Effector memory CD8-positive, alpha-beta T cell (primary cell): ENCODE data around the gene IER5L.
"Not testable (repeated sequence)": the region's sequence is repeated elsewhere in the genome, so short reads cannot be mapped to it uniquely, and the experiment has no call there.

Experiments
- ATAC-seq: fragments of 150-1000 bp; cut with Tn5 transposase; replicated peaks from 2 replicates; pipeline ENCODE4 v1.10.0; 2021; ENCODE audit warnings: mild to moderate bottlenecking, moderate library complexity
- DNase-seq, 3 experiments: peaks; one replicate each; pipeline ENCODE4 v3.0.0; 2021
- H3K27ac Mint-ChIP-seq, 2 donors: one replicate each; pipeline ENCODE4 v1.8.0; 2022; ENCODE audit warnings: mild to moderate bottlenecking in 2 of 2, mixed read lengths in 2 of 2, moderate library complexity in 2 of 2
- H3K27me3 Mint-ChIP-seq, 2 donors: one replicate each; pipeline ENCODE4 v1.8.0; 2022; ENCODE audit warnings: mixed read lengths in 2 of 2
- H3K36me3 Mint-ChIP-seq: one replicate; pipeline ENCODE4 v1.8.0; 2022; ENCODE audit warnings: mild to moderate bottlenecking, moderate library complexity, mixed read lengths; ENCODE audit not compliant: insufficient read depth
- H3K4me1 Mint-ChIP-seq, 2 donors: one replicate each; pipeline ENCODE4 v1.8.0; 2022; ENCODE audit warnings: low read depth in 2 of 2, mixed read lengths in 2 of 2
- H3K4me3 Mint-ChIP-seq, 2 donors: one replicate each; pipeline ENCODE4 v1.8.0; 2022; ENCODE audit warnings: mild to moderate bottlenecking in 2 of 2, mixed read lengths in 2 of 2, moderate library complexity in 2 of 2
- H3K9me3 Mint-ChIP-seq, 2 donors: one replicate each; pipeline ENCODE4 v1.8.0; 2022; ENCODE audit warnings: mixed read lengths in 2 of 2

Gene IER5L

DNA sequence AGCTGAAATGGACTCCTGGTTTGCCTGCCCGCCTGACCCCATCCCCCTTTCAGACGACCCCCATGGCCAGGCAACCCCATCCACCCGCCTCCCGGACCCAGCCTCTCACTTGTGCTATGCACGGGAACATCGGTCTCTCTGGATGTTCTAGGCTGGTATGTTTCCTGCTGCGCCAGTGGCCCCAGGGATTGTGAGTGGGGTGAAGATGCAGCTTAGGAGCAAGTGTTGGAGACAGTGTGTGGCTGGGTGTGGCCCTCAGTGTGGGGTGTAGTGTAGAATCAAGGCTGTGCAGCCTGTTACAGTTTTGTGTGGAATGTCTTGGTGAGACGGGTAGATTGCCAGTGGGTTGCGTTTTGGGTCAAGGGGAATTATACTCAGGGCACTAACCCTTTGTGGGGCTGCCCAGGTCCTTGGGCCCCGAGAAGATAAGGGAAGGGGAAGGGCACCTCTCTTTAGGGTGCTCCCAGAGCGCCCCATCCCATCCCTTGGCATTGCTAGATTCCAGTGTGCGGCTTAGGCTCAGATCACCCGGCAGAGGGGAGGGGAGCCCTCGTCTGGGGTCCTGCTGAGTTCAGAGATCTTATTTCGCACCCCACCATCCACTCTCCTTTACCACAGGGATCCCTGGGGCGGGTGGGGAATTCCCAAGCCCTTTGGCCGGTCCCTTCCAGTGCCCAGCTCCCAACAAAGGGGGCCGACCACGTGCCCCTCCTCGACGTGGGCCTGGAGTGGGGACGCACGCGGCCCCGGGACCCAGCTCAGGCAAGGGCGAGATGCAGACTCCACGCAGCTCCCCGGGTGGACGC is 4.6 kb downstream of the IER5L start:
- Mint-ChIP-seq H3K27ac (peak overlapping the region in 1 of 2 donors; percentile 79), H3K4me1 (peaks cover 5 to 9% of the 10 kb centered on the region in 2 donors), H3K36me3 (peaks cover 28% of the 10 kb centered on the region), H3K9me3 (no peaks in the 10 kb centered on the region), H3K4me3 (peak overlapping the region; percentile 87 to 89), H3K27me3 (peaks cover 7 to 11% of the 10 kb centered on the region in 2 donors)
- no peak for DNase-seq
- ATAC-seq = no peak

- H3K4me3 Mint-ChIP-seq = no peak overlapping the region
- peaks cover 7 to 11% of the 10 kb centered on the region in 2 donors for H3K27me3 Mint-ChIP-seq
- DNase-seq = no peak
- H3K27ac Mint-ChIP-seq = no peak overlapping the region
- ATAC-seq = no peak
- H3K4me1 Mint-ChIP-seq = peaks cover 7 to 12% of the 10 kb centered on the region in 2 donors
- H3K36me3 Mint-ChIP-seq = peaks cover 24% of the 10 kb centered on the region
- H3K9me3 Mint-ChIP-seq = no peaks in the 10 kb centered on the region
These were observed 5.2 kb downstream of the IER5L start for GRCh38 chr9:129172816-129173215.

DNA sequence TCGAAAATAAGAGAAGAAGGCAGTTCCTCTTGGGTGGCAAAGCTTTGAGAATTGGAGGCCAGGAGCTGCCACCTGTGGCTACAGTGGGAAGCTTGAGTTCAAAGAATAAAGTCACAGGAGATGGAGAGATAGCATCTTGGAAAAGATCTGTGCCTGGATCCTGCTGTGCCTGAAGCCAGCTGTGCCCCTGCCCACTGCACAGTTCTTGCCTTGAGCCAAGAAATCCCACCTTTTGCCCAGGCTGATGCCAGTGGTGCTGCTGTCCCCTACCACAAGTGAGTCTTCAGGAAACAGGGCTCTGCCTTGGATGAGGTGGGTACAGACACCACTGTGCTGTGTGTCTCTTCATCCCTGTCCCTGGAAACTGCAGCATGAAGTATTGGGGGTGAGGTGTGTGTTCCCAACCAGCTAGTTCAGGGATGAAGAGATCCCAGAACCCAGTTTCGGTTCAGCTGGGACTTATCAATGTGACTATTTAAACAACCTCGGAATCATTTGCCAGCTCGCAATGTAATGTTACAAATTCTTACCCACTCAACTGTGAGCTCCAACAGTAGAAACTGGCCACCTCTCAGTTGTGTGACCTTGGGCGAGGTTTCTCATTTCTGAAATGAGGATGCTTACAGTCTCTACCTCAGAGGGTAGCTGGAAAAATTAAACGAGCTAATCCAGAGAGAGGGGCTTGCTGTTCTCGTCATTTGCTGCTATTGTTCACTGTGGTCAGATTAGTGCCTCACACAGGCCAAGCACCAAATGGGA is 5.9 kb downstream of the IER5L start:
- Mint-ChIP-seq H3K36me3 (peaks cover 21% of the 10 kb centered on the region), H3K9me3 (no peaks in the 10 kb centered on the region), H3K4me3 (no peak overlapping the region), H3K27ac (no peak overlapping the region), H3K27me3 (peaks cover 7 to 11% of the 10 kb centered on the region in 2 donors), H3K4me1 (peaks cover 13 to 18% of the 10 kb centered on the region in 2 donors)
- ATAC-seq (no peak), DNase-seq (no peak)

DNA sequence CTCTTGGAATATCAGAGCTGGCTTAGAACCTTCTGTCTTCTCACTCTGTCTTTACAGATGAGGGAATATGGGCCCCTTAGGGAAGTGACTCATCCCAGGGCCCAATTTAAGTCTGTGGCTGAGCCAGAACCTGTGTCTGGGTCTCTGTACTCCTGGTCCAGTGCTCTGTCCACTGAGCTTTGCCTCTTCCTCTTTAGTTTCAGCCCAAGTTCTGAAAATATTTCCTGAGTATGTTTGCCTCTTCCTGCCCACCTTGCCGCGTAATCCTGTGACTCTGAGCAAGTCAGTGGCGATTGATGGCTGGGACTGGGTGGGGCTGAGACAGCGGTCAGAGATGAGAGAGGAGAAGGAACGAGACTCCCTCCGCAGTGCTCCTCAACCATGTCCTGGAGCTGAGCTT is 7.8 kb downstream of the IER5L start:
- Mint-ChIP-seq H3K27ac (no peak overlapping the region), H3K36me3 (peaks cover 9% of the 10 kb centered on the region), H3K9me3 (no peaks in the 10 kb centered on the region), H3K4me3 (no peak overlapping the region), H3K27me3 (peaks cover 7 to 11% of the 10 kb centered on the region in 2 donors), H3K4me1 (peaks cover 9 to 14% of the 10 kb centered on the region in 2 donors)
- ATAC-seq (no peak), DNase-seq (no peak)

- no peak for ATAC-seq
These were observed 11.2 kb downstream of the IER5L start for GRCh38 chr9:129166623-129167557.

DNA sequence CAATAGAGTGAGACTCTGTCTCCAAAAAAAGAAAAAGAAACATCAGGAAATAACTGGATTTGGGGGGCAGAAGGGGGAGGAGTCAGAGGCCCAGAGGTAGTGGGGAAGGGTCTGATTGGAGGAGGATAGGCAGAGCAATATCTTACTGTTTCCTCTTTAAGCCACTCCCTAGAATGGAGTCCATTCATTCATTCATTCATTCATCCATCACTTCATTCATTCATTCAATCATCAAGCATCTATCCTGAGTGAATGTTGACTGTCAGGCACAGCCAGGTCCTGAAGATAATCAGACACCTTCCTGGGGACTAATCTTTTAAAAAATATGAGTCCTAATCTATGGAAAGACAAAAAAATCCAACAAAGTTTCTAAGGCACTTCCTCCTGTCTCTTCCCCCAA is 12.9 kb downstream of the IER5L start:
- Mint-ChIP-seq H3K36me3 (no peaks in the 10 kb centered on the region), H3K27ac (no peak overlapping the region), H3K27me3 (no peaks in the 10 kb centered on the region), H3K4me3 (no peak overlapping the region), H3K9me3 (no peaks in the 10 kb centered on the region), H3K4me1 (peaks cover 8 to 10% of the 10 kb centered on the region in 2 donors)
- DNase-seq (no peak), ATAC-seq (no peak)

More at GRCh38 chr9:129166623-129167557, 11.2 kb downstream of the IER5L start:
- no peaks in the 10 kb centered on the region for H3K27me3 Mint-ChIP-seq
- H3K4me1 Mint-ChIP-seq = peaks cover 8 to 10% of the 10 kb centered on the region in 2 donors
- H3K4me3 Mint-ChIP-seq = peak overlapping the region; percentile 43 to 68
- no peaks in the 10 kb centered on the region for H3K36me3 Mint-ChIP-seq
- no peaks in the 10 kb centered on the region for H3K9me3 Mint-ChIP-seq
- DNase-seq = no peak
- H3K27ac Mint-ChIP-seq = peak overlapping the region in 1 of 2 donors; percentile 80

DNA sequence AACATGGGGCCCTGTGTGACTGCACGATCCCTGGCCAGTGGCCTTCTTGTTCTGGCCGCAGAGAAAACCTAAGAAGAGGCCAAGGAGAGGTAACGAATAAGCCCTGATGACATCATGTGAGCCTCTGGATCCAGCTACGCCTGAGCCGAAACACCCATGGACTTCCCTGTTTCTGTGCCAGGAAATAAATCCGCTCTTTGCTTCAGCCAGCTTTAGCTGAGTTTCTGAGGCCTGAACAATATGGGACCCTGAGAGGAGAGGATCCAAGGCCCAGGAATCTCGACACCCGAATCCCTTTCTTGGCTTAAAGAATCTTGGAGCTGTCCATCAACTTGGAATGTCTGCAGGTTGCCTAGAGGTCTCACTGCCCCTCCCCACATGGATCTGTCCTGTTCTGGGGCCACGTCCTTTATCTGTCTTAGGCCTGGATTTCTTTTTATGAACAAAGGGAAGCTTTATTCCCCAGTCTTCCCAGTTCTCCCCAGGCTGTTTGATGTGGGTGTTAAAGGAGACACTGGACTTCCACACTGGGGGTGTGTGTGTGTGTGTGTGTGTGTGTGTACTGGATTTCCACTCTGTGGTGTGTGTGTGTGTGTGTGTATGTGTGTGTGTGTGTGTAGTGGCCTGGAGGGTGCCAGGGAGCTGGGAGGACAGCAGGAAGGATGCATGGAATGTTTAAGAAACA is 13.7 kb downstream of the IER5L start:
- Mint-ChIP-seq H3K4me3 (no peak overlapping the region), H3K9me3 (no peaks in the 10 kb centered on the region), H3K36me3 (no peaks in the 10 kb centered on the region), H3K27me3 (no peaks in the 10 kb centered on the region), H3K4me1 (peaks cover 8 to 10% of the 10 kb centered on the region in 2 donors), H3K27ac (no peak overlapping the region)
- DNase-seq (no peak), ATAC-seq (no peak)

GRCh38 chr9:129163753-129164152 is 14.3 kb downstream of the IER5L start:
- DNase-seq (no peak), ATAC-seq (no peak)
- Mint-ChIP-seq H3K27me3 (no peaks in the 10 kb centered on the region), H3K36me3 (no peaks in the 10 kb centered on the region), H3K4me3 (no peak overlapping the region), H3K4me1 (peaks cover 8 to 10% of the 10 kb centered on the region in 2 donors), H3K9me3 (no peaks in the 10 kb centered on the region), H3K27ac (no peak overlapping the region)

DNA sequence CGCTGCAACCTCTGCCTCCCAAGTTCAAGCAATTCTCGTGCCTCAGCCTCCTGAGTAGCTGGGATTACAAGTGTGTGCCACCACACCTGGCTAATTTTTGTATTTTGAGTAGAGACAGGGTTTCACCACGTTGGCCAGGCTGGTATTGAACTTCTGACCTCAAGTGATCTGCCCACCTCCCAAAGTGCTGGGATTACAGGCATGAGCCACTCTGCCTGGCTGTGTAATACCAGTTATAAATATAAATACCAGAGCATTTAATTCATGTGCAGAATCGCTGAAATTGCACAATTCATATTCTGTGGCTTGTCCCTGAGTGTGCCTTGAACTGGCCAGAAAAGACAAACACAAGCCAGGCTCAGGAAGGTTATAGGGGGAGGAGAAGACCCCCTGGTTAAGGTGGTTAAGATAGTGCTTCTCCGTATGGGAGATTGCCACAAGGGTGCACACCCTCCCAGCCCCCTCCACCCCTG is 14.8 kb downstream of the IER5L start:
- H3K36me3 Mint-ChIP-seq, H3K27ac Mint-ChIP-seq, H3K4me1 Mint-ChIP-seq, DNase-seq, H3K4me3 Mint-ChIP-seq, H3K27me3 Mint-ChIP-seq, ATAC-seq, H3K9me3 Mint-ChIP-seq: not testable (repeated sequence)

DNA sequence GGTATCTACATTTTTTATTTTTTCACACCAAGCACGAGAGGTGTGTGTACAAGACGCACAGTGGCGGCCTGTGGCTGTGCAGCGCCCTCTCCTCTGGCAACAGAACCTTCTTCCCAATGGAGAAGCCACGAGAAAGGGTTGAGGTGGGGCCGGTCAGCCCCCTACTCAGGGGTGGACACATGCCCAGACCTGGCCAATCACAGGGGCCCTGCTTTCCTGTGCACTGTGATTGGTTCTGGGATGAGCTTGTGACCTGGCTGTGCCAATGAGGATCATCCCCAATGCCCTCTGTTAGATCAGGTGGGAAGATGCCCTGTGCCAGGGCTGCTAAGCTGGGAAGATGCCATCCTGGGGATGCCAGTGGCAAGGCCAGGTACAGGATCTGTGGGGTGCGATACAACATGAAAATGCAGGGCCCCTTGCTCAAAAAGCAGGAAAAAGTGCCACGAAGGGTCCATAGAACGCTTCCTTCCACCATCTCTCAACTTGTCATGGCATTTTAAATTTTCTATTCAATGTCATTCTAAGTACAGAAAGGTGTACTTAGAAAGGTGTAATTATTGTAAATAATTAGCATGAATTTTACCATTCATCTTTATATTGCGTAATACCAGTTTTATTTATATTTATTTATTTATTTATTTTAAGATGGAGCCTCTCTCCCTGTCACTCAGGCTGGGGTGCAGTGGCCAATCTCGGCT is 15.4 kb downstream of the IER5L start:
- no peak for DNase-seq
- H3K4me3 Mint-ChIP-seq = no peak overlapping the region
- H3K27ac Mint-ChIP-seq = peak overlapping the region in 1 of 2 donors; percentile 7
- no peaks in the 10 kb centered on the region for H3K27me3 Mint-ChIP-seq
- H3K36me3 Mint-ChIP-seq = no peaks in the 10 kb centered on the region
- peaks cover 5 to 6% of the 10 kb centered on the region in 2 donors for H3K4me1 Mint-ChIP-seq
- ATAC-seq = no peak
- H3K9me3 Mint-ChIP-seq = no peaks in the 10 kb centered on the region

DNA sequence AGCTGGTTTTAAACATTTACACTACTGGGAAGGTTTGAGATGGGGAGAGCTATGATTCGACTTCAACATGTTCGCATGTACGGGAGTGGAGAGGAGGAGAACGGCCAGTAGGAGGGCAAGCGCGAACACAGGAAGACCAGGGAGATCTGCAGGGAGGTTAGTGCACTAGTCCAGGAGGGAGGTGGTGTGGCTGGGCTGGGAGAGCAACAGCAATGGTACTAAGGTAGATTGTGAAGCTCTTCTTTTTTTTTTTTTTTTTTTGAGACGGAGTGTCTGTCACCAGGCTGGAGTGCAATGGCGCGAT is 16.6 kb downstream of the IER5L start:
- ATAC-seq (no peak), DNase-seq (no peak)
- peak overlapping the region in 1 of 2 donors; percentile 38 for H3K27ac Mint-ChIP-seq
- H3K4me1 Mint-ChIP-seq = no peaks in the 10 kb centered on the region
- no peaks in the 10 kb centered on the region for H3K36me3 Mint-ChIP-seq
- no peak overlapping the region for H3K4me3 Mint-ChIP-seq
- H3K27me3 Mint-ChIP-seq = no peaks in the 10 kb centered on the region
- H3K9me3 Mint-ChIP-seq = no peaks in the 10 kb centered on the region

DNA sequence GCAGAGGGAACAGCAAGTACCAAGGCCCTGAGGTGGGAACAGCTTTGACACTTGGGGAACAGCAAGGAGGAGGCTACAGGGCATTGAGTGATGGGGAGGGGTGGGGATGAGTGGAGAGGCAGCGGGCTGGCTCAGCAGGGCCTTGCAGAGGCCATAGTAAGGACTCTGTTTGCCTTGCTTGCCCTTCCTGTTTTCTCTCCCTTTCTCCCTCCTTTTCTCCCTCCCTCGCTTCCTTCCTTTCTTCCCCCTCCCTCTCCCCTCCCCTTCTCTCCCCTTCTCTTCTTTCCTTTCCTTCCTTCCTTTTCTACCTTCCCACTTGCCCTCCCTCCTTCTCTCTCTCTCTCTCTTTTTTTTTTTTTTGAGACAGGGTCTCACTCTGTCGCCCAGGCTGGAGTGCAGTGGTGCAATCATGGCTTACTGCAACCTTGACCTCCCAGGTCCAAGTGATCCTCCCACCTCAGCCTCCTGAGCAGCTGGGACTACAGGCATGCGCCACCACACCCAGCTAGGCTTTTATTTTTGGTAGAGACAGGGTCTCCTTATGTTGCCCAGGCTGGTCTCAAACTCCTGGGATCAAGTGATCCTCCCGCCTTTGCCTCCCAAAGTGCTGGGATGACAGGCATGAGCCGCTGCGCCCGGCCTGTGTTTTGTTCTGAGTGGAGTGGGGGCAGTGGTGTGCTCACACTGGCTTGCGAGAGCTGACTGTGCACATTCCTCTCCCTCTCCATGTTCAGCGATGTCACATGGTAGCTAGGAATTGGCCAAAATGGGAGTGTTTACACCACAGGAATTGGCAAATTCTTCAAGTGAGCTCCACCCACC is 17.1 kb downstream of the IER5L start:
- Mint-ChIP-seq H3K27ac (peak overlapping the region in 1 of 2 donors; percentile 38), H3K9me3 (no peaks in the 10 kb centered on the region)

More for the DNA sequence above, 17.1 kb downstream of the IER5L start:
- no peak for ATAC-seq
- DNase-seq = no peak
- Mint-ChIP-seq H3K4me1 (no peaks in the 10 kb centered on the region), H3K4me3 (no peak overlapping the region), H3K36me3 (no peaks in the 10 kb centered on the region), H3K27me3 (no peaks in the 10 kb centered on the region)
